DLD1 (cell line): ENCODE data around the gene CDC37.
"Not testable (repeated sequence)": the region's sequence is repeated elsewhere in the genome, so short reads cannot be mapped to it uniquely, and the experiment has no call there.

Experiments
- in situ Hi-C: cut with HindIII; loops from 2 replicates; pipeline ENCODE4 v1.10.0; 2017; ENCODE audit warnings: low sequenced_read_pairs

The CDC37 gene

GRCh38 chr19:10420444-10421239 is 17.3 kb upstream of the CDC37 start, which contains the start of gene PDE4A:
TSS of gene PDE4A (plus strand) at chr19:10420538. CDS start at chr19:10420765, 227 bp downstream.
- in situ Hi-C loops: no loop called here

DNA sequence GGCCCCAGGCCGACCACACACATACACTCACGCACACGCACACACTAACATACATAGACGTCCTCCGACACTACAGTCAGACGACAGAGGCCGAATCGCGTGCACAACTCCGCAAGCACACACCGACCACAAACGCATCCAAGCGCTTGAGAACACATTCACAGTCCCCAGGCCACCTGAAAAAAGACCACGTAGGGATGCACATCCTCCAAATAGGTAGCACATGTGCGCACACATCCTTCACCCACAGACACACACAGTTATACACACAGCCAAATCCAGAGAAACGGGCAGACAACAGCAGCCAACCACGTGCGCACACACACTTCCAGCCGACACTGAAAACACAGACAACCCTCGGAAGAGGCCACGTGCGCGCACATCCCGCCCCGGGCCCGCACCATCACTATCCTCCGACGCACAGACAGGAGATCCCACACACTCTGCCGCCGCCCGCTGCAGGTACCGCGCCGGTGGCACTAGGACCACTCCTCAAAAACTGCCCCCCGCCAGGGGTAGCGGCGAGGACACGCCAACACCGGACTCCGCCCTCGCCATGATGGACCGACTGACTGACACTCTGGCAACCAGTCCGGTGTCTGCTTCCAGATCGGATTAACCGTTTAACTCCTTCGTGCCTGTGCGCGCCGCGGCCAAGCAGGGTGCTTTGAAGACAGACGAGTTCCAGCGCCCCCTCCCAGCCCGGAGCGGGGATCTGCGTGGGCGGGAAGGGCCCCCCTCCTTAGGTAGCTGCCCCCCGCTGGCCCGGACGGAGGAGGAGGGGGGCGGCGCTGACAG is 16.5 kb upstream of the CDC37 start:
- in situ Hi-C loops: no loop called here

DNA sequence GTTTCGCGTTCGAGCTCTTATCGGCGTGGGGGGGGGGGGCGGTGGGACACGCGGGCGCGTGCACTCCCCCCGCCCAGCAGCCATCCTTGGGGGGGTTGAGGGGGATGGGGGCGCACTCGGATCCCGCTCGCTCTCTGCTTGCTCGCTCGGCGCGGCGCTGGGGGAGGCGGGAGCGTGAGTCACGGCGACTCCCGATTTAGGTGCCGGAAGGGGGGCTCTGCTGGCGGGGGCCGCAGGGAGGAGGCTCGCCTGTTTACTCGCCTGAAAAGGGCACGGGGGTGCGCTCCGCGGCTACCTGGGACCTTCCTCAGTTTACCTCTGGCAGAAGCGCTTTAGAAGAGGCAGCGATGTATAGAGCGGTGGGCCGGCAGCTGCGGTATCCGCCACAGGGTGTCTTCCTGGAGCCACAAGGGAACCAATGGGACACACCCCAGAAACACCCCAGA is 15.9 kb upstream of the CDC37 start:
- in situ Hi-C loops: no loop called here

DNA sequence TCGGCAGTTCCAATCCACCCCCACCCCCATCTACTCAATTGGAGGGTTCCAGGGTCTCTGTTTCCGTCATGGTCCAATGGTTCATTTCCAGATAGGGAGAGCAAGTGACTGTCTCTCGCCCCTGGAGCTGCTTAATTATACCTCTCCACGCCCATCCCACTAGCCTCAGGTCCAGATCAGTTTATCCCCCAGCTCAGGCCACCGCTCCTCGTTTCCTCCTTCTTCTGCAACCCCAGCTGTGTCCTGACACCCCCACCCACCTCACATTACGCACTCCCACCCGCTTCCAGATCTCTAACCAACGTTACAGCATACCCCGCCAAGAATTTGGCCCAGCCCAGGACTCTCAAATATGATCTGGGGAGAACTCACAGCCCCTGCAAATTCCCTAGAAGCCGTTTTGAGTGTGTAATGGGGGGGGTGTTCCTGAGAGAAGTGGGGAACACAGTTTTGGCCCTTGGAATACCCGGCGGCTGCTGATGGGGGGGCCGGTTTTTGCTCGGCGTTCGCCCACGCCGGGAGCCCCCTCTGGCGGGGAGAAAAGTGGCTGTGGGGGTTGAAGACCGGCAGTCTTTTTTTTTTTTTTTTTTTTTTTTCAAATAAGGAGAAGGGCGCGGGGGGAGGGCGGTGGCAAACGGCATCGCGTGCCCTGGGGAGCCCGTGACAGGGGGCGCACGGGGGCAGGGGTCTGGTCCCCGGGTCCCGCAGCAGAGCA is 15.3 kb upstream of the CDC37 start:
- in situ Hi-C loops: no loop called here

GRCh38 chr19:10418235-10418484 is 14.8 kb upstream of the CDC37 start:
- in situ Hi-C loops: no loop called here

DNA sequence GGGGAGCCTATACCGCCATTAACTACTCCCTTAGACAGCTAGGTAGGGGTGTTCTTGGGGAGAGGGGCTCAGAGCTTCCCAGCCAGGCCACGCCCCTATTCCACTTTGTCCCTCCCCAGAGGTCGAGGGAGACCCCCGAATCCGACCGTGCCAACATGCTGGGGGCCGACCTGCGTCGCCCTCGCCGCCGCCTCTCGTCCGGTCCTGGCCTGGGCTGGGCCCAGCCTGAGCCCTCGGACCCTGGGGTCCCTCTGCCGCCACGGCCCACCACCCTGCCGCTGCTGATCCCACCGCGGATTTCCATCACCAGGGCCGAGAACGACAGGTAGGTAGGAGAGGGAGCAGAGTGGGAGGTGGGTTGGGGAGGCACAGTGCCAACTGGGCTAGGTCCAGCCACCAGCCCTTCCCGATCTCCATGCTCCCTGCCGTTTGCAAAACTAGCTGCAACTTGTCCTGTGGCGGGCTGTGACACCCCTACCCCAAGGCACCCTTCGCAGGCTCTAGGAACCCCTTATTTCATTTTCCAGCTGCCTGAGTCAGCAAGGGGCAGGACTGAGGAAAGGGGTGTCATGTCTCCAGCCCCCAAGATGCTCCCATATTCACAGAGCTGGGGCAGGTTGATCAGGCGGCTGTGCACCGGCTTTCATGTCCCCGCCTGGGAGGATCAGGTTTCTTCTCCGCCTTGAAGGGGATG is 14.3 kb upstream of the CDC37 start:
- in situ Hi-C loops: no loop called here

GRCh38 chr19:10416380-10417257 is 13.3 kb upstream of the CDC37 start:
- in situ Hi-C loops: no loop called here

- in situ Hi-C loops: no loop called here
Observed at GRCh38 chr19:10416083-10416379, 12.7 kb upstream of the CDC37 start.

- in situ Hi-C loops: no loop called here
Observed at GRCh38 chr19:10412257-10412977, 9.1 kb upstream of the CDC37 start.

- in situ Hi-C loops: not testable (repeated sequence)
Observed at GRCh38 chr19:10411224-10411623, 7.9 kb upstream of the CDC37 start.

- in situ Hi-C loops: no loop called here
Observed at GRCh38 chr19:10408511-10409283, 5.4 kb upstream of the CDC37 start.

- in situ Hi-C loops: no loop called here
Observed at GRCh38 chr19:10407096-10407495, 3.8 kb upstream of the CDC37 start.

DNA sequence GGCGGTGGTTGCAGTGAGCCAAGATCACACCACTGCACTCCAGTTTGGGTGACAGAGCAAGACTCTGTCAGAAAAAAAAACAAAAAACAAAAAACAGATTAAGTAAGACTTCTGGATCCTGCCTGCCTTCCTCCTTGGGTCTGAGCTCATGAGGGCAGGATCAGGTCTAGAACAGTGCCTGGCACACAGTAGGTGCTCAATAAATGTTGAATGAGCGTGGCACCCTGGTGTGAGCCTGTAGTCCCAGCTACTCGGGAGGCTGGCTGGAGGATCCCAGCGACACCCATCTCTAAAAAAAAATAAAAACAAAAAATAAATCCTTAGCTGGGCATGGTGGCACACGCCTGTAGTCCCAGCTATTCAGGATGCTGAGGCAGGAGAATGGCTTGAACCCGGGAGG is 2.8 kb upstream of the CDC37 start:
- in situ Hi-C loops: no loop called here

GRCh38 chr19:10404888-10405820 is 1.8 kb upstream of the CDC37 start:
- in situ Hi-C loops: no loop called here

- in situ Hi-C loops: no loop called here
Observed at GRCh38 chr19:10402441-10403038, 802 bp downstream of the CDC37 start.

DNA sequence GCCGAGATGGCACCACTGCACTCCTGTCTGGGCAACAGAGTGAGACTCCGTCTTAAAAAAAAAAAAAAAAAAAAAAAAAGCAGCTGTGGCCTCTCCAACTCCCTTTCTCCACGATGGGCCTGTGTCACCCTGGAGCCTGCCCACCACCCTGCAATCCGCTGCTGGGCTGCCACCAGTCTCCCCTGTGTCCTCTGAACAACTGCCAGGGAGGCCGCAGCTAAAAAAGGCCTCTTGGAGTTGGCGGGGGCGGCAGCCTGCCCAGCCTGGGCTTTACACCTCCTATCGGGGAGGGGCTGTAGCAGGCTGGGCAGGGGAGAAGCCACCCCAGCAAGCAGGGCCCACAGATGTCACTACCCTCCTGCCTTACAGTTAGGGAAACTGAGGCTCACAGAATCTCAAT is 3.5 kb downstream of the CDC37 start:
- in situ Hi-C loops: no loop called here

GRCh38 chr19:10399340-10399739 is 4.0 kb downstream of the CDC37 start:
- in situ Hi-C loops: not testable (repeated sequence)
